Coronary artery (tissue), 2 donors: ENCODE measurements around the gene KIF4A.
"Not testable (repeated sequence)": the region's sequence is repeated elsewhere in the genome, so short reads cannot be mapped to it uniquely, and the experiment has no call there.

Source experiments
- DNase-seq: peaks from one replicate; pipeline ENCODE4 v3.0.0-alpha.2; 2017; ENCODE audit warnings: low spot score
- H3K27ac ChIP-seq, 2 donors: fragments of 200-600 bp; sonication (generic); one replicate each; pipeline ENCODE4 v1.5.1; 2016 to 2019
- H3K4me3 ChIP-seq: fragments of 200-600 bp; sonication (generic); 2 replicates; pipeline ENCODE4 v1.5.1; 2016; ENCODE audit warnings: mild to moderate bottlenecking, moderate library complexity
- CTCF ChIP-seq: fragments of 200-600 bp; sonication (generic); IDR thresholded peaks from one replicate; pipeline ENCODE4 v1.5.1; 2019; ENCODE audit warnings: antibody characterized with exemption

KIF4A gene

GRCh38 chrX:70262952-70263567, 26.8 kb upstream of the KIF4A start:
- DNase-seq, result no peak
- TF ChIP-seq CTCF, result no peak
- no peak overlapping the region for H3K27ac ChIP-seq
- H3K4me3 ChIP-seq, result no peak overlapping the region

- no peak for TF ChIP-seq CTCF
- DNase-seq, result no peak
- no peak overlapping the region for H3K27ac ChIP-seq
- no peak overlapping the region for H3K4me3 ChIP-seq
These were observed 25.1 kb upstream of the KIF4A start for GRCh38 chrX:70264784-70265183.

GRCh38 chrX:70268034-70268433, 21.9 kb upstream of the KIF4A start, which contains the start of gene ARR3:
Gene ARR3, plus strand, starts transcription at chrX:70268334. Its CDS starts 1,052 bp downstream, at chrX:70269386.
- Histone ChIP-seq H3K4me3 (no peak within 1 kb of the TSS), H3K27ac (no peak within 1 kb of the TSS)
- TF ChIP-seq CTCF, result no peak
- no peak for DNase-seq

GRCh38 chrX:70274029-70274428, 15.9 kb upstream of the KIF4A start:
- not testable (repeated sequence) for H3K27ac ChIP-seq, DNase-seq, H3K4me3 ChIP-seq

- Histone ChIP-seq H3K4me3 (no peak overlapping the region), H3K27ac (no peak overlapping the region)
- DNase-seq, result no peak
- TF ChIP-seq CTCF, result no peak
These were observed 10.8 kb upstream of the KIF4A start for GRCh38 chrX:70279081-70279480.

- Histone ChIP-seq H3K4me3 (no peak overlapping the region), H3K27ac (no peak overlapping the region)
- no peak for TF ChIP-seq CTCF
- no peak for DNase-seq
These were observed 9.3 kb upstream of the KIF4A start for GRCh38 chrX:70280573-70280972.

GRCh38 chrX:70281951-70282350, 8.0 kb upstream of the KIF4A start, which contains the start of gene RAB41:
Gene RAB41, plus strand, starts transcription at chrX:70282172. Its CDS starts 46 bp downstream, at chrX:70282218.
- Histone ChIP-seq H3K4me3 (no peak within 1 kb of the TSS), H3K27ac (no peak within 1 kb of the TSS)
- no peak for TF ChIP-seq CTCF
- DNase-seq, result no peak
